C4-2B (cell line): Measurements from ENCODE around the gene DIS3L2.
A peak's percentile ranks its signal among the peaks of the same experiment; 100 is the strongest.

ENCODE experiments used
- H3K27ac ChIP-seq: fragments of 450-650 bp; 2 replicates; pipeline ENCODE4 v1.5.1; 2017
- ZFX ChIP-seq: fragments of 450-650 bp; IDR thresholded peaks from 2 replicates; pipeline ENCODE4 v1.6.1; 2017
- TF ChIP-seq, protein P1 (sequence below): fragments of 450-650 bp; conservative IDR thresholded peaks from 2 replicates; pipeline ENCODE4 v1.5.1; 2017; ENCODE audit warnings: mild to moderate bottlenecking

The DIS3L2 gene

DNA sequence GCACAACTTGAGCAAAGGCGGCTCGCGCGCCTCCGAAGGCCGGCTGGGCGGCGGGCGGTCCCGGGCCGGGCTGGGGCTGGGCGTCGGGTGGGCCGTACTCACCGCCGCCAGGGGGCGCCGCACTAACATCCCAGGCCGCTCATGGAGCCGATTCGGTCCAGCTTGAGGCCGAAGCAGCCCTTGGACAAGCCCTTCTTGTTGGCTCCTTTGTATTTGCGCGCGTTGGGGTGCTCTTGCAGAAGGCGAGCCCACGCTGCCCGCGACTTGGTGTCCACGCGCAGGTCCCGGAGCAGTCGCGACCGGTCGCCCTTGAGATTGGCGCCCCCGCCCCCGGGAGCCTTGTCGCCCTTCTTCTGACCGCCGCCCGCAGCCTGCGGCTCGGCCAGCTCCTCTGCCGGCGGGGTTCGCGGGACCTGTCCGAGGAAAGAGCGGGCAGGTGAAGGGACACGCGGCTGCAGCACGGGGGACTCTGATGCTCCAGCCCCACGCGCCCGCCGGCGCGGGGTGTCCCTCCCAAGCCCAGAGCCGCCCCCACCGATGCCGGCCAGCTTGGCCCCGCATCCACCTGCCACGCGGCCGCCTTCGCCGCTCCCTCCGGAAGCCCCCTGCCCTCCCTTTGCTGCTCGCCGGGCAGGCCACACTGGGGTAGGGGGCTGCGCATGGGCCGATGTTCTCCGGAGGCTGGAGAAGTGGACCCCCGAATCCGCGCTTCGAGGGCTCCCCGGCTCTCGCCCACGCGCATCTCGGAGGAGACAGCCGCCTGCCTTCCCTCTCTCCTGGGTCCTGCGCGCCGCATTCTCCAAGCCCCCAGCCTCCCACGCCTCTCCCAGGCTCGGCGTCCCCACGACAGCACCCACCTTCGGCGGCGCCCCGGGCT, 36.0 kb upstream of the DIS3L2 start:
- H3K27ac ChIP-seq = peak overlapping the region; percentile 31
- TF ChIP-seq, protein P1, sequence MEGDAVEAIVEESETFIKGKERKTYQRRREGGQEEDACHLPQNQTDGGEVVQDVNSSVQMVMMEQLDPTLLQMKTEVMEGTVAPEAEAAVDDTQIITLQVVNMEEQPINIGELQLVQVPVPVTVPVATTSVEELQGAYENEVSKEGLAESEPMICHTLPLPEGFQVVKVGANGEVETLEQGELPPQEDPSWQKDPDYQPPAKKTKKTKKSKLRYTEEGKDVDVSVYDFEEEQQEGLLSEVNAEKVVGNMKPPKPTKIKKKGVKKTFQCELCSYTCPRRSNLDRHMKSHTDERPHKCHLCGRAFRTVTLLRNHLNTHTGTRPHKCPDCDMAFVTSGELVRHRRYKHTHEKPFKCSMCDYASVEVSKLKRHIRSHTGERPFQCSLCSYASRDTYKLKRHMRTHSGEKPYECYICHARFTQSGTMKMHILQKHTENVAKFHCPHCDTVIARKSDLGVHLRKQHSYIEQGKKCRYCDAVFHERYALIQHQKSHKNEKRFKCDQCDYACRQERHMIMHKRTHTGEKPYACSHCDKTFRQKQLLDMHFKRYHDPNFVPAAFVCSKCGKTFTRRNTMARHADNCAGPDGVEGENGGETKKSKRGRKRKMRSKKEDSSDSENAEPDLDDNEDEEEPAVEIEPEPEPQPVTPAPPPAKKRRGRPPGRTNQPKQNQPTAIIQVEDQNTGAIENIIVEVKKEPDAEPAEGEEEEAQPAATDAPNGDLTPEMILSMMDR = peak; percentile 82
- no peak for TF ChIP-seq ZFX

GRCh38 chr2:231926180-231926741, 35.3 kb upstream of the DIS3L2 start, which contains the start of gene NPPC:
NPPC (minus strand) TSS chr2:231926396; CDS start chr2:231926249, 147 bp downstream.
- peak within 1 kb of the TSS; percentile 31 for H3K27ac ChIP-seq
- TF ChIP-seq, protein P1 = peak; percentile 50
- no peak for TF ChIP-seq ZFX

- H3K27ac ChIP-seq = peak overlapping the region; percentile 31; the same call in 1 of the 2 replicates
- TF ChIP-seq, protein P1 = peak; percentile 26
- no peak for TF ChIP-seq ZFX
Measured at GRCh38 chr2:231926761-231927565, 34.5 kb upstream of the DIS3L2 start.

- TF ChIP-seq, protein P1 = no peak
- TF ChIP-seq ZFX = no peak
- no peak overlapping the region for H3K27ac ChIP-seq
Measured at GRCh38 chr2:231927566-231927890, 34.0 kb upstream of the DIS3L2 start.

DNA sequence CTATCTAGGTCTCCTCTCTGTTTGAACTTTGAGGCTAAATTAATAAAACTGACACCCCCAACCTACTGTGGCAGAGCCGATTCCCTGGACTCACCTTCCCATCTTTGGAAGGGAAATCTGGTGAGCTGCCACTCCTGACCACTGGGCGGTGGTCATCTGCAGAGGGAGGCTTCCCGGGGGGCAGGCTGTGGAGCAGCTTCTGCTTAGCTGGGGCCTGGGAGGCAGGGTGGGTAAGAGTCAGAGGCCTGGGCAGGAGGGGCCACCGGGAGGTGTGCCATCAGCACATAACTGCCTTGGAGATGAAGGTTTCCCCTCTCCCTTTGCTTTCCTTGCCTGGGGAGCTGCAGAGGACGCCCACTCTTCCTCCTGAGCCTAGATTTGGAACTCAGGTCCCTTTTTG, 33.0 kb upstream of the DIS3L2 start:
- no peak overlapping the region for H3K27ac ChIP-seq
- TF ChIP-seq, protein P1 = no peak; the same call in 1 of the 2 replicates
- no peak for TF ChIP-seq ZFX

DNA sequence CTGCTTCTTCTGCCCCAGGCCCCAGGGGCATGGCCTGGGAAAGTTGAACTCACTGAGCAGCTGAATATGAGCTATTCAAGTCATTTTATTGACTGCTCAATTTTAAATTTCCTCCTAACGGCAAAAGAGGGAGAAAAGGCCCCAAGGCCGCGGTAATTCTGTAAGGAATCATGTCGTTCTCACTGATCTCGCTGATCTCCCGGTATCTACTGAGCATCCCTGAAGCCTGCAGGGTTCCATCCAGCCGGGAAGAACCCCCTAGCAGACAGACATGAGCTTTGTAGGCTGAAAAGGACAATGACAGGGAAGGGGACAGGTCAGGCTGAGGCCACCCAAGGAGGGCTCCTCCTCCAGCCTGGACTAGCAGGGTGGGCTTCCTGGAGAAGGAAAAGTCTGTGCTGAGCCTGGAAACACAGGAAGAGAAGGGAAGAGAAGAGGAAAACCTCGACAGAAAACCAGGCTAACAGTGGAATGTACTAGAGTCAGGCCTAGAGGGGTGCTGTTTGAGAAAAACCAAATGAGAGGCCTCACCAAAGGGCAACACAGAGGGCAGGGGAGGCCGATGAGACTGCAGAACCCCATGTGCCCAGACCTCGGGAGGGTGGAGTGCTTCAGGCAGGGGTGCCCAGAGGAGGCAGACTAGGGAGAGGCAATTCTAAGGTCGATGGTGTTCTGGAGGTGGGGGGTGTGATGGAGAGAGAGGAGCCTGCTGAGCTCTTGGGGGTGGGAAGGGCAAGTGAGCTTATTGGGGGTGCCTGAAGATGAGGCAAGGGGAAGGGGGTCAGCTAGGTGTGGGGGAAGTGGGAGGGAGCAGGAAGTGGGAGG, 32.4 kb upstream of the DIS3L2 start:
- H3K27ac ChIP-seq = no peak overlapping the region
- TF ChIP-seq ZFX = no peak
- TF ChIP-seq, protein P1 = no peak
